OCI-LY3 (cell line): Measurements from ENCODE around the gene RCN2.
"Not testable (repeated sequence)": the region's sequence is repeated elsewhere in the genome, so short reads cannot be mapped to it uniquely, and the experiment has no call there.

Experiments
- EZH2phosphoT487 ChIP-seq: fragments of 200-600 bp; shearing (Covaris generic); IDR thresholded peaks from 2 replicates; pipeline ENCODE4 v1.6.1; 2018; ENCODE audit warnings: antibody characterized with exemption, mixed run types, low read depth
- TF ChIP-seq, protein P1 (sequence below): fragments of 200-600, 300-600 bp; sonication (generic); IDR thresholded peaks from 2 replicates; pipeline ENCODE4 v1.5.1; 2014; ENCODE audit warnings: antibody characterized with exemption, low read length, low read depth

DNA sequence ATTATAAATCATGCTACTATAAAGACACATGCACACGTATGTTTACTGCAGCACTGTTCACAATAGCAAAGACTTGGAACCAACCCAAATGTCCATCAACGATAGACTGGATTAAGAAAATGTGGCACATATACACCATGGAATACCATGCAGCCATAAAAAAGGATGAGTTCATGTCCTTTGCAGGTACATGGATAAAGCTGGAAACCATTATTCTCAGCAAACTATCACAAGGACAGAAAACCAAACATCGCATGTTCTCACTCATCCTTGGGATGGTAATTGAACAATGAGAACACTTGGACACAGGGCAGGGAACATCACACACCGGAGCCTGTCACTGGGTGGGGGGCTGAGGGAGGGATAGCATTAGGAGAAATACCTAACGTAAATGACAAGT is 38.7 kb upstream of the RCN2 start:
- TF ChIP-seq, protein P1, sequence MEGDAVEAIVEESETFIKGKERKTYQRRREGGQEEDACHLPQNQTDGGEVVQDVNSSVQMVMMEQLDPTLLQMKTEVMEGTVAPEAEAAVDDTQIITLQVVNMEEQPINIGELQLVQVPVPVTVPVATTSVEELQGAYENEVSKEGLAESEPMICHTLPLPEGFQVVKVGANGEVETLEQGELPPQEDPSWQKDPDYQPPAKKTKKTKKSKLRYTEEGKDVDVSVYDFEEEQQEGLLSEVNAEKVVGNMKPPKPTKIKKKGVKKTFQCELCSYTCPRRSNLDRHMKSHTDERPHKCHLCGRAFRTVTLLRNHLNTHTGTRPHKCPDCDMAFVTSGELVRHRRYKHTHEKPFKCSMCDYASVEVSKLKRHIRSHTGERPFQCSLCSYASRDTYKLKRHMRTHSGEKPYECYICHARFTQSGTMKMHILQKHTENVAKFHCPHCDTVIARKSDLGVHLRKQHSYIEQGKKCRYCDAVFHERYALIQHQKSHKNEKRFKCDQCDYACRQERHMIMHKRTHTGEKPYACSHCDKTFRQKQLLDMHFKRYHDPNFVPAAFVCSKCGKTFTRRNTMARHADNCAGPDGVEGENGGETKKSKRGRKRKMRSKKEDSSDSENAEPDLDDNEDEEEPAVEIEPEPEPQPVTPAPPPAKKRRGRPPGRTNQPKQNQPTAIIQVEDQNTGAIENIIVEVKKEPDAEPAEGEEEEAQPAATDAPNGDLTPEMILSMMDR: not testable (repeated sequence)
- not testable (repeated sequence) for TF ChIP-seq EZH2phosphoT487
